NCI-H2081 treated with DMSO at 0.1 percent for 48 hours (cell line): ENCODE results near the gene KCNA4.
"Not testable (repeated sequence)": the region's sequence is repeated elsewhere in the genome, so short reads cannot be mapped to it uniquely, and the experiment has no call there.

Source experiments
- DNase-seq: peaks from one replicate; lab custom pipeline; 2025; lab: John Stamatoyannopoulos, UW

The KCNA4 gene

GRCh38 chr11:29996016-29996415, 20.8 kb downstream of the KCNA4 start:
- DNase-seq: no peak

- no peak for DNase-seq
Measured at GRCh38 chr11:29989174-29989970, 27.5 kb downstream of the KCNA4 start.

- DNase-seq: no peak
Measured at GRCh38 chr11:29985248-29985647, 31.6 kb downstream of the KCNA4 start.

GRCh38 chr11:29984544-29984943, 32.3 kb downstream of the KCNA4 start:
- no peak for DNase-seq

GRCh38 chr11:29978549-29978948, 38.3 kb downstream of the KCNA4 start:
- no peak for DNase-seq

- DNase-seq: not testable (repeated sequence)
Measured at GRCh38 chr11:29975580-29975979, 41.2 kb downstream of the KCNA4 start.

- DNase-seq: no peak
Measured at GRCh38 chr11:29963796-29964195, 53.0 kb downstream of the KCNA4 start.

- no peak for DNase-seq
Measured at GRCh38 chr11:29963036-29963435, 53.8 kb downstream of the KCNA4 start.

GRCh38 chr11:29962243-29962642, 54.6 kb downstream of the KCNA4 start:
- no peak for DNase-seq
